ENCODE measurements around the gene DOCK6. TPM values are rescaled to one million over a fixed set of nuclear protein-coding genes. Genes with fewer than 3 reads are reported as not detected.

Gene DOCK6
- total and polyA plus RNA-seq, 2 donors (not counting 1 experiment from before 2014, with no cell fraction given): 6.9 to 17.7 TPM

DNA sequence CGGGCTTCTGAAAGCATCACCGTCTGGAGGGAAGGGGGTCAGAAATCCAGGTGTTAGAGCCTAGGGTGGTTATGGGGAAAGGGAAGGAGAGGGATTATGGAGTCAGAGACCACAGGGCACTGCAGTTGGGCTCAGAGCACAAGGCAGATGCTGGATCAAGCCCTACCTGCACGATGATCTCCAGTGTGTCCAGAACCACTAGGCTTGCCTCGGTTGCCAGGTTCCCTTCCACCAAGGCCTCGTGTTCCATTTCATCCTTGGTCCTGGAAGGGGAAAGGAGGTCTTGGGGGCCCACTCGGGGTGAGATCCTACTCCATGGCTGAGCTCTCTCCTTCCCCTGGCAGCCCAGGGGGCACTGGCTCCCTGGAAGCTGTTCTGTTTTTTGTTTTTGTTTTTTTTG is 47.9 kb downstream of the DOCK6 start:
- no peak overlapping the region for H2AFZ ChIP-seq (ENCODE audit: low read length)
- no peaks in the 10 kb centered on the region for H4K20me1 ChIP-seq (ENCODE audit: control insufficient read depth, extremely low read depth, insufficient read depth, low read length)
- no peak for TF ChIP-seq EZH2 (IDR thresholded peaks at IDR 0.05; ENCODE audit: low read length, missing control alignments)
- TF ChIP-seq, protein P1, sequence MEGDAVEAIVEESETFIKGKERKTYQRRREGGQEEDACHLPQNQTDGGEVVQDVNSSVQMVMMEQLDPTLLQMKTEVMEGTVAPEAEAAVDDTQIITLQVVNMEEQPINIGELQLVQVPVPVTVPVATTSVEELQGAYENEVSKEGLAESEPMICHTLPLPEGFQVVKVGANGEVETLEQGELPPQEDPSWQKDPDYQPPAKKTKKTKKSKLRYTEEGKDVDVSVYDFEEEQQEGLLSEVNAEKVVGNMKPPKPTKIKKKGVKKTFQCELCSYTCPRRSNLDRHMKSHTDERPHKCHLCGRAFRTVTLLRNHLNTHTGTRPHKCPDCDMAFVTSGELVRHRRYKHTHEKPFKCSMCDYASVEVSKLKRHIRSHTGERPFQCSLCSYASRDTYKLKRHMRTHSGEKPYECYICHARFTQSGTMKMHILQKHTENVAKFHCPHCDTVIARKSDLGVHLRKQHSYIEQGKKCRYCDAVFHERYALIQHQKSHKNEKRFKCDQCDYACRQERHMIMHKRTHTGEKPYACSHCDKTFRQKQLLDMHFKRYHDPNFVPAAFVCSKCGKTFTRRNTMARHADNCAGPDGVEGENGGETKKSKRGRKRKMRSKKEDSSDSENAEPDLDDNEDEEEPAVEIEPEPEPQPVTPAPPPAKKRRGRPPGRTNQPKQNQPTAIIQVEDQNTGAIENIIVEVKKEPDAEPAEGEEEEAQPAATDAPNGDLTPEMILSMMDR (conservative IDR thresholded peaks at IDR 0.05 in 1 of 2, IDR thresholded peaks at IDR 0.05 in 1 of 2; ENCODE audit: low read depth in 1 of 2, low read length in 2 of 2): no peak
- H3K9ac ChIP-seq (ENCODE audit: insufficient read depth, low read length): no peak overlapping the region
- DNase-seq (ENCODE audit: low read depth in 2 of 2): no peak
- H3K36me3 ChIP-seq (ENCODE audit: control insufficient read depth, insufficient read depth, low read length): peaks cover 6% of the 10 kb centered on the region
- H3K27me3 ChIP-seq (ENCODE audit: control insufficient read depth, insufficient read depth, low read length): no peaks in the 10 kb centered on the region
- no peaks in the 10 kb centered on the region for H3K9me3 ChIP-seq (ENCODE audit: control insufficient read depth, insufficient read depth, low read depth, low read length)
- H3K4me2 ChIP-seq (ENCODE audit: extremely low read depth, insufficient read depth, low read length): no peak overlapping the region
- H3K79me2 ChIP-seq (ENCODE audit: control insufficient read depth, insufficient read depth, low read length): no peaks in the 10 kb centered on the region
- H3K27ac ChIP-seq (ENCODE audit: insufficient read depth, low read length): no peak overlapping the region
- no peak overlapping the region for H3K4me3 ChIP-seq (replicated peaks in 1 of 4; ENCODE audit: control extremely low read depth in 1 of 4, insufficient read depth in 1 of 4, low read depth in 3 of 4, low read length in 4 of 4)
- H3K4me1 ChIP-seq (ENCODE audit: control insufficient read depth, extremely low read depth, insufficient read depth, low read length): no peaks in the 10 kb centered on the region

- Histone ChIP-seq H3K79me2 (ENCODE audit: control insufficient read depth, insufficient read depth, low read length) (no peaks in the 10 kb centered on the region), H3K27ac (ENCODE audit: insufficient read depth, low read length) (no peak overlapping the region), H3K4me3 (replicated peaks in 1 of 4; ENCODE audit: control extremely low read depth in 1 of 4, insufficient read depth in 1 of 4, low read depth in 3 of 4, low read length in 4 of 4) (no peak overlapping the region), H2AFZ (ENCODE audit: low read length) (no peak overlapping the region), H3K4me2 (ENCODE audit: extremely low read depth, insufficient read depth, low read length) (no peak overlapping the region), H3K4me1 (ENCODE audit: control insufficient read depth, extremely low read depth, insufficient read depth, low read length) (no peaks in the 10 kb centered on the region), H3K9ac (ENCODE audit: insufficient read depth, low read length) (no peak overlapping the region), H4K20me1 (ENCODE audit: control insufficient read depth, extremely low read depth, insufficient read depth, low read length) (no peaks in the 10 kb centered on the region), H3K36me3 (ENCODE audit: control insufficient read depth, insufficient read depth, low read length) (peaks cover 6% of the 10 kb centered on the region), H3K27me3 (ENCODE audit: control insufficient read depth, insufficient read depth, low read length) (no peaks in the 10 kb centered on the region), H3K9me3 (ENCODE audit: control insufficient read depth, insufficient read depth, low read depth, low read length) (no peaks in the 10 kb centered on the region)
- no peak for TF ChIP-seq EZH2 (IDR thresholded peaks at IDR 0.05; ENCODE audit: low read length, missing control alignments)
- TF ChIP-seq, protein P1 (conservative IDR thresholded peaks at IDR 0.05 in 1 of 2, IDR thresholded peaks at IDR 0.05 in 1 of 2; ENCODE audit: low read depth in 1 of 2, low read length in 2 of 2): no peak
- DNase-seq (ENCODE audit: low read depth in 2 of 2): no peak
These were observed 51.7 kb downstream of the DOCK6 start for GRCh38 chr19:11210656-11210928.

GRCh38 chr19:11209839-11210655 is 52.3 kb downstream of the DOCK6 start:
- no peaks in the 10 kb centered on the region for H3K9me3 ChIP-seq (ENCODE audit: control insufficient read depth, insufficient read depth, low read depth, low read length)
- H3K4me2 ChIP-seq (ENCODE audit: extremely low read depth, insufficient read depth, low read length): no peak overlapping the region
- no peak overlapping the region for H2AFZ ChIP-seq (ENCODE audit: low read length)
- no peak overlapping the region for H3K27ac ChIP-seq (ENCODE audit: insufficient read depth, low read length)
- H3K27me3 ChIP-seq (ENCODE audit: control insufficient read depth, insufficient read depth, low read length): no peaks in the 10 kb centered on the region
- H3K79me2 ChIP-seq (ENCODE audit: control insufficient read depth, insufficient read depth, low read length): no peaks in the 10 kb centered on the region
- no peak overlapping the region for H3K9ac ChIP-seq (ENCODE audit: insufficient read depth, low read length)
- TF ChIP-seq EZH2 (IDR thresholded peaks at IDR 0.05; ENCODE audit: low read length, missing control alignments): no peak
- TF ChIP-seq, protein P1 (conservative IDR thresholded peaks at IDR 0.05 in 1 of 2, IDR thresholded peaks at IDR 0.05 in 1 of 2; ENCODE audit: low read depth in 1 of 2, low read length in 2 of 2): no peak
- H4K20me1 ChIP-seq (ENCODE audit: control insufficient read depth, extremely low read depth, insufficient read depth, low read length): no peaks in the 10 kb centered on the region
- DNase-seq (ENCODE audit: low read depth in 2 of 2): no peak
- H3K4me1 ChIP-seq (ENCODE audit: control insufficient read depth, extremely low read depth, insufficient read depth, low read length): no peaks in the 10 kb centered on the region
- H3K4me3 ChIP-seq (replicated peaks in 1 of 4; ENCODE audit: control extremely low read depth in 1 of 4, insufficient read depth in 1 of 4, low read depth in 3 of 4, low read length in 4 of 4): no peak overlapping the region
- H3K36me3 ChIP-seq (ENCODE audit: control insufficient read depth, insufficient read depth, low read length): peaks cover 2% of the 10 kb centered on the region
